ENCODE measurements around the gene SF3A2.

SF3A2 gene

DNA sequence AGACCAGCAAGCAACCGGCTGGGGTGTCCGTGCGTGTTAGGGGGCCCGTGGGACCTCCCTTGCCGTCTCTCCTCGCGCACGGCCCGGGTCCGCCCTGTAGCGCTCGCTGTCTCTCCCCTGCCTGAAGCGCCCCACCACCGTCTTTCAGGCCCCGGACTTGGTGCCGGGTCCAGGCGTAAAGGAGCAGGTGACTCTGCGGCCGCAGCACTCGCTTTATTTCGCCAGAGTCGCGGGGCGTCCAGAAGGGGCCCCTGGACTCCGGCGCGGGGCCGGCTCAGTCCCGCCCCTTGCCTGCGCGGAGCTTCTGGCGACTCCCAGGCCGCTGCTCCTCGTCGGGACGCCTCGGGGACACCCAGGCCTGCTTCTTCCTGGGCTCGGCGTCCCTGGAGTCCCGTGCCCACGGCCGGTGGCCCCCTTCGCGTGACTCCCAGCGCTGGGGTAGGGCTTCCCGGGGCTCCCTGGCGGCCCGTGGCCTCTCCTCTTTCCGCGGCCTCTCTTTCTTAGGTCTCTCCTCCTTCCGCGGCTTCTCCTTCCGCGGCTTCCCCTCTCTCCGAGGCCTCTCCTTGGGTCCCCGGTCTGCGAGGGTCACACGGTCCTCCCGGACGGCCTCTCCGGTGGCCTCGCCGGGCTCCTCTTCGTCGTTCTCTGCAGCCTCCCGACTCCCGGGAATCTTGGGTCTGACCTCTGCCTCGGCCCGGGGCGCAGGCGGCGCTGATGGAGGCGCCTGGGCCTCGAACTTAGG is 15.6 kb downstream of the SF3A2 start:
- no peak for DNase-seq (ENCODE audit: low read depth in 4 of 4, low spot score in 1 of 4)

DNA sequence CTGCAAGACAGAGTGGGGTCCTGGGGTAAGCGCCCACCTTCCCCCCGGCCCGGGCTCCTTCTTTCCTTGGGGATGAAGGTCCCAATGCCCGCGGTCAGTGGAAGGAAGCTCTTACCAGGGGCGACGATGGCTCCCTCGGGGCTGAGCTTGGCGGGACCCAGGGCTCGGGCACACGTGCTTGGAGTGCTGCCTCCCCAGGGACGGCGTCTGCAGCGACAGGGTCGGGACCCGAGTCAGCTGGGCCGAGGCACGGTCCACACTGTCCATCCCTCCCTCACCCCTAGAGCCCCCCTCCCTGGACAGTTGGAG is 16.1 kb downstream of the SF3A2 start:
- DNase-seq (ENCODE audit: low read depth in 4 of 4, low spot score in 1 of 4) = no peak

GRCh38 chr19:2253106-2254063 is 16.8 kb downstream of the SF3A2 start:
- no peak for DNase-seq (ENCODE audit: low read depth in 4 of 4, low spot score in 1 of 4)

- DNase-seq (ENCODE audit: low read depth in 4 of 4, low spot score in 1 of 4) = no peak
Observed at GRCh38 chr19:2254064-2254872, 17.6 kb downstream of the SF3A2 start.

DNA sequence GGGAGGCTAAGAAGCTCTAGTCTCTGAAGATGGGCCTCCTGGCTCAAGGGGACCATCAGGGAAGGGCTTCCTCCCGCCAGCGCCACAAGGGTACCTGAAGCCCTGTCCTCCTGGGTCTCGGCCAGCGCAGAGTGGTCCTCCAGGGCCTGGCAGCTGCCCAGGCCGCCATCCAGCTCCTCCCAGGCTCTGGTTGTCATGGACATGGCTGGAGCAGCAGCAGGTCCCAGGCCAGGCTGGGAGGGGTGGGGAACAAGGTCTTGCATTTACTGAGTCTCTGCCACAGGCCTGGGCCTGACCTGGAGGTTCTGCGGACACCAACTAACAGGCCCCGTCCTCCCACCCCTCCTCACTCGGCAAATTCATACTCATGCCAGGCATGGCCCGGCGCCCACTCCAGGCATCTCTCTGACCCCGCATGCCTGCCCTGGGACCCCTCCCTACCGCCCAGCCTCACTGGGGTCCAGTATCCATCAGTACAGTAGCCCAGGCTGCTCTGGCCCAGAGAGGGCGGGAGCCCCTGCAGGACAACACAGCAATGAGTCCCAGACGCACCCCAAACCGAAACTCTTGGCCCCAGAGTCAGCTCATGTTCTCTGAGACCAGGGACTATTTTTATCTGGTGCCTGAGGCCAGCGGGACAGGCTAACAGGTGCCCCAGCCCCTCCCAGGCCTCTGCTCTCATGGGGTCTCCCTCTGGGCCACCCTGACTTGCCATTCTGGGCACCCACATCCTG is 18.7 kb downstream of the SF3A2 start:
- no peak for DNase-seq (ENCODE audit: low read depth in 4 of 4, low spot score in 1 of 4)

DNA sequence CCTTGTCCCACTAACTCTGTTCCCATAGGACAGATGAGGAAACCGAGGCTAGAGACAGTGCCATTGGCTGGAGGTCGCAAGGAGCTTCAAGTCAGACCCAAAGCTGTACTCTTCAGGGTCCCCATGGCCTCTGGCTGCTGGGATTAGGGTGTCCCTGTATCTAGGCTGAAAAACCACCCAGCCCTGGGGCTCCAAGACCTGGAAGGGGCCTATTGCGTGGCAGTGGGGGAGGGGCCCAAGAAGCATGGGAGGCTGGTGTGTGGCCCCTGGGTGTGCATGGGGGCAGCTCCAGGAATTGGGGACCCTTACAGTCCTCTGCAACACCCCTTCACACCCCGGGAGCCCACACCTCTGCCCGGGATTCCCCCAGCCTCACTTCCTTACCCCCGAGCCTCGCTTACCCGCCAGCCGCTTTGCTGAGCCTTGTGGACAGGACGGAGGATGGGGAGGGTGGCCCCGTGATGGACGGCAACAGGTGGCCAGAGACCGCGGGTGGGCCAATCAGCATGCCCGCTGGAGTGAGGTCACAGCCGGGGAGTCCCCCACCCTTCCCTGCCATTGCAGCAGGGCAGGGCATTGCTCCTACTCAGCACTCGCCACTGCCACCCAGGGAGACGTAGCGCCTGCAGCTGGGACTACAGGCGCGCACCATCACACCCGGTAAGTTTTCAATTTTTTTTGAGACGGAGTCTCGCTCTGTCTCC is 19.5 kb downstream of the SF3A2 start, which contains the start of gene JSRP1:
JSRP1 (minus strand) TSS at position 436 of the 704 bp plus-strand sequence. CDS start 1,103 bp downstream, outside the sequence.
- DNase-seq (ENCODE audit: low read depth in 4 of 4, low spot score in 1 of 4) = no peak

- DNase-seq (ENCODE audit: low read depth in 4 of 4, low spot score in 1 of 4) = no peak
Observed at GRCh38 chr19:2259336-2259735, 22.7 kb downstream of the SF3A2 start.

GRCh38 chr19:2260341-2260805 is 23.7 kb downstream of the SF3A2 start:
- DNase-seq (ENCODE audit: low read depth in 4 of 4, low spot score in 1 of 4) = no peak

GRCh38 chr19:2261438-2262172 is 25.0 kb downstream of the SF3A2 start:
- DNase-seq (ENCODE audit: low read depth in 4 of 4, low spot score in 1 of 4) = no peak

DNA sequence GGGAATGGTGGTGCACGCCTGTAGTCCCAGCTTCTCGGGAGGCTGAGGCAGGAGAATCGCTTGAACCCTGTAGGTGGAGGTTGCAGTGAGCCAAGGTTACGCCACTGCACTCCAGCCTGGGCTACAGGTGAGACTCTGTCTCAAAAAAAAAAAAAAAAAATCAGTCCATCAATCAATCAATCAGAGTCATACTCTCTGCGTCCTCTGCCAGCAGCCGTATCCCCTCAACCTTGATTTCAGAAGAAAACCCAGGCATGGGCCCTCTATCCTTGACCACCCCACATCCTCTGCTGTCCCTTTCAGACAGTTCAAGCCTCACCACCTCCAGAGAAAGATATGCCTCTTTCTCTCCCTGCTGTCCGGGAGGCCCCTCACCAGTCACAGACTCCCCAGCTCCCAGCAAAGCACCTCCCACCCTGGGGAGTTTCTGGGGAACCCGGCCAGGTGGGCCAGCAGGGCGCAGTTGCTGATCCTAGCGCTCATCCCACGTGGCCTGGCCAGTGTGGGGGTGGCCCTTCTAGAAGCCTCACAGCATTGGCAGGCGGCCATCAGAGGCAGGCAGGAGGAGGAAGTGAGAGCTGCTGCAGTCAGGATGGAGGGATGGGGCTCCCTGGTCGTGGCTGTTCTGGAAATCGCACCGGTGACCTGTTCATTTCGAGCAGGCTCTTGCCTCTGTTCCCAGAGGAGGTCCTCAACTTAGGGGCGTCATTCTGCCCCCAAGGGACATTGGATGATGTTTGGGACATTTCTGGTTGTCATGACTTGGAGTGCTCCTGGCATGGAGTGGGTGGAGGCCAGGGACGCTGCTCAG is 29.8 kb downstream of the SF3A2 start:
- no peak for DNase-seq (ENCODE audit: low read depth in 4 of 4, low spot score in 1 of 4)

DNA sequence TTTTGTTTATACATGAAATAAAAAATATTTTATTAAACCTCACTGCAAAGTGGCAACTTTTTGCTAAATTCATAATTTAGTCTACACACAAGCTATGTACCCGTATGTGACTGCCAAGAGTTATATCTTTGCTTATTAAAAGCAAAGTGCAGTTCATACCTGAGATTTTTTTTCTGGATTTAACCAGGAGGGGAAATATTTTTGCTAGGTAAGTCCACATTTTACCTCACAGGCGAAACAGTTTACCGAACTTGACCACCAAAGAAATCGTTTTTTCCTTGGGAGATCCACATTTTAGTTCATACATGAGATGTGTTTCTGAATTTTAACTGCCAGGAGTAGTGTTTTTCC is 31.8 kb downstream of the SF3A2 start:
- no peak for DNase-seq (ENCODE audit: low read depth in 4 of 4, low spot score in 1 of 4)

DNA sequence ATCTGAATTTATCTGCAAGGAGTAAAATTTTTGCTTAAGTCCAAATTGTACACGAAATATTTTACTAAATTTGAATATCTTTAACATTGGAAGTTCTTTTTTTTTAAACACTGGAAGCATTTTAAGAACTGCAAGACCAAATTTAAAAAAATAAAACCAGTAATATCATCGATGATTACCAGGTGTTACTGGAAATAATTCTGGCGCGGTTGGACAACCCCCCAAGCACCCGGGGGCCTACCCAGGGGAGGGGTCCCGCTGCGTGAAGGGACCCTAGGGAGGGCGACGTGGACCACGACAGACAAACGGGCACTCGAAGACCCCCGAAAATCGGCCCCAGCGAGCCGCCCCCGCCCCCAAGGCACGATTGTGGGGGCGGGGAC is 32.2 kb downstream of the SF3A2 start:
- no peak for DNase-seq (ENCODE audit: low read depth in 4 of 4, low spot score in 1 of 4)

GRCh38 chr19:2269244-2270156 is 32.9 kb downstream of the SF3A2 start:
- peak; percentile 93 to 98 (median 98) for DNase-seq (ENCODE audit: low read depth in 4 of 4, low spot score in 1 of 4)

DNA sequence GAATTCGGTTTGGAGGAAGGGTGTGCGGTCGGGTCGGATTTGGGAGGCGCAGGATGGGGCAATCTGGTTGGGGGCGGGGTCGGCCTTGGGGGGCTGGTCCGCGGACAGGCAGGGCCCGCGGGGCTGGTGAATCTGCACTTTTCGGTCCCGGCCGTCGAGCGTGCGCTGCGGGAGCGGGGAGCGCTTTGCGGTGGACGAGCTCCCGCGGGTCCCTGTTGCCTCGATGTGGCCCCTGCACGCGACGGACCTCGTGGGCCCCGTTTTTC is 33.5 kb downstream of the SF3A2 start:
- no peak for DNase-seq (ENCODE audit: low read depth in 4 of 4, low spot score in 1 of 4)

DNA sequence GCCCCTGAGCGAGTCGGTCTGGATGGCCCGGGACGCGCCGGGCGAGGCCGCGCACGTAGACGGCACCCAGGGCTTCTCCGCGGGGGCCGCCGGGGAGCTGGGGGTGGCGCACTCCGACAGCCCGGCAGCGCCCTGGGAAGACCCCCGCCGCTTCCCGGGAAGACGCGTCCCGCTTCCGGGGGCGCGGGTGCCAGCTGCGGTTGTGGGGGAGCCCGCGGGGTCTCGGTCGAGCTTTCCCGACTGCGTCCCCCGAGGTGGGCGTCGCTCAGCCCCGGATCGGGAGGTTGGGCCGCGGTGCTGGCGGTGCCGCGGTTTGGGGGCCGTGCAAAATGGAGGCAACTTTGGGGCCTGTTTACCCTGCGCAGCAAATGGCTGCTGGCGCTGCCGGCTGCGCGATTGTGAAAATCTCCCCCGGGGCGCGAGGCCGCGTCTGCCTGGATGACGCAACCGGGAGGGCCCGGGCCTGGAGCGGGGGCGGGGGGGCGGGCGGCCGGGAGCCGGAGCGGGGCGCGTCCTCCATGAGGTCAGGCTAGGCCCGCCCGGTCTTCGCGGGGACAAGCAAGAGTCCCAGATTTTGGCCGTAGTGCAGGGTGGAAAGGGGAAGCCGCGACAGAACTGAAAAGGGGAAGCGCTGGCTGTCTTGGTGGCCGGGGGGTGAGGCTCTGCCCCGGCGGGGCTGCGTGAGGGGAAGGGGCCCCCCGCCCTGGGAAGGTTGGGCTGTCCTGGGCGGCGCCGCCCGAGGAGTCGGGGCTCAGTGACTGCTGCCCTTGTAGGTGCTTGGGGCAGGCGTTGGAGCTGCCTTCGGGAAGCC is 34.0 kb downstream of the SF3A2 start:
- peak in 3 of 4 experiments; percentile 52 to 71 (median 69) for DNase-seq (ENCODE audit: low read depth in 4 of 4, low spot score in 1 of 4)

DNA sequence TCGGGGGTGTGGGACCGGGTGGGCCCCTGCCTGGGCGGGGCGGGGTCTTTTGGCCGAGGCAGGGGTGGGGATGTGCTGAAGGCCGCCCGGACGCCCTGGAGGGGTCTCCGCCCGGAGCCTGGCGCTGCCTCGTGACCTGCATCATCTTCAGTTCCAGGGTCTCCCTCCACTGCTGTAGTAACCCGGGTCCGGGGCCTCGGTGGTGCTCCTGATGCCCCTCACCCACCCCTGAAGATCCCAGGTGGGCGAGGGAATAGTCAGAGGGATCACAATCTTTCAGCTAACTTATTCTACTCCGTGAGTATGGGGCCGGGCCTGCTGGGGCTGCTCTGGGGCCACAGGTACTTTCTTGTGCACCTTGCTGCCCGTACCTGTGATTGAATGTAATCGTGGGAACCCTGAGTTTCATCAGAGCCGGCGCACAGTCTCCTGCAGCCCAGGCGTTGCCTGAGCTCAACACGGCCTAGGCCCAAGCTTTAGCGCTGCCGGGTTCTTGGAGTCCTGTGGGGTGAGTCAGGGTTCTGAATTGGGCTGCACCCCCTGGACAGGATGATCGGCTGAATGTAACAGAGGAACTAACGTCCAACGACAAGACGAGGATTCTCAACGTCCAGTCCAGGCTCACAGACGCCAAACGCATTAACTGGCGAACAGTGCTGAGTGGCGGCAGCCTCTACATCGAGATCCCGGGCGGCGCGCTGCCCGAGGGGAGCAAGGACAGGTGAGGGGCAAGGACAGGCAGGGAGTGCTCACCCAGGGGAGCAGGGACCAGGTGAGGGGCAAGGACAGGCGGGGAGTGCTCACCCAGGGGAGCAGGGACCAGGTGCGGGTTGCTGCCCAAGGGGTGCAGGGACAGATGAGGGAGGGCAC is 34.8 kb downstream of the SF3A2 start:
- DNase-seq (ENCODE audit: low read depth in 4 of 4, low spot score in 1 of 4) = no peak

All from stimulated activated CD4-positive, alpha-beta T cell treated with anti-CD3 and anti-CD28 coated beads, Interleukin-1b, Interleukin-23, amount 100 ng/mL, for 24 hours (primary cell).